M059J (cell line): ENCODE data around the gene LRP1-AS. TPM values are rescaled to one million over a fixed set of nuclear protein-coding genes. Genes with fewer than 3 reads are reported as not detected.

Experiments used
- DNase-seq: peaks from one replicate; pipeline ENCODE4 v3.0.0-alpha.2; 2012; ENCODE audit warnings: low read depth
- total RNA-seq: library from RNA; depleted of rRNA; stranded (reverse); fragments of >200 nt; shearing (Covaris generic); gene quantifications from 2 replicates; pipeline ENCODE4 v1.2.3, GENCODE V29; 2014

LRP1-AS gene
- total RNA-seq, 1 experiment from 2014 or later: not detected

DNA sequence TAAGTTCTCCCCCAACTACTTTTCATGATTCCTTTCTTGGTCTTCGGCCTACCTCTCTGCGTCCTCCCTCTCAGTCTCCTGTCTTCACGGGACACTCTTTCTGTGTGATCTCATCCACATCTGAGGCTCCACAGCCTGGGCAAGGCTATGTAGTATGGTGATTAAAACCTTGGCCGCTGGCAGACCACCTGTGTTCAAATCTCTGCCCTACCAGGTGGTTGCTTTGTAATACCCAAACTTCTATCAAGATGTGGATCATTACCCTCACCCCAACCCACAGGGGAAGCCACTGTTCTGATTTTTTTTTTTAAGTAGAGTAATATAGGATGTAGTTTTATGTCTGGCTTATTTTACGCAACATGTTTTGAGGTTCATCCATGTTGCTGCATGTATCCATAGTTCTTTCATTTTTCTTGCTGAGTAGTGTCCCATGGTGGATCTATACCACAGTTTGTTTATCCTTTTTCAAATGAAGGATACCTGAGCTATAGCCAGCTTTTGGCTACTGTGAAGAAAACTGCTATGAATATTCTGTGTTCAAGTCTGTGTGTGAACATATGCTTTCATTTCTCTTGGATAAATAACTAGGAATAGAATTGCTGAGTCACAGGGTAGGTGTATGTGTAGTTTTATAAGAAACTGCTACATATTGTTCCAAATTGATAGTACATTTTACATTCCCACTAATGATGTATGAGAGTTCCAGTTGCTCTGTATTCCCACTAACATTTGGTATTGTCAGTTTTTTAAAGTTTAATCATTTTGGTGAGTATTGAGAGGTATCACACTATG is 27.9 kb downstream of the LRP1-AS start:
- DNase-seq: no peak

DNA sequence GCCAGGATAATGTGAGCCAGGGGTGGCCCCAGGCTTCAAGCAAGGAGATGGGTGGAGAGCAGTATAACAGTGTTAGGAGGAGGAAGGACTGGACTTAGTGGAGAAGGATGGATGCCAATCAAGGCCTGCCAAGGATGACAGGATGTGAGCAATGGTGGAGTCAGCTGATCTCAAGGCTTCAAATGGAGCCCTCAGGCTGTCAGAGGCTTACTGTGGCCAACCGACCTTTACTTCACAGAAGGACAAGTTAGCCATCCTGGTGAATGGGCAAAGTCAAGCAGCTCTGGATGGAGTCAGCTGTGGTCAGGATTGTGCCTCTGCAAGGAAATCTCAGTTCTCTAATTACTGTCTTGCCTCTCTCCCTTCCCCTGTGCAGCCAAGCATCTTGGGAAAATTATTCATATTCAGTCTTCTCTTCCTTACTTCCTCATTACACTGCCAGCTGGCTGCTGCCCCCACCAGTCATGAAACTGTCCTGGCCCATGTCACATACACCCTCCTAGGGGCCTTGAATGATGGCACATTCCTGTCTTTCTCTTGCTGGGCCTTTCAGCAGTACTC is 28.6 kb downstream of the LRP1-AS start:
- DNase-seq: peak; percentile 92

DNA sequence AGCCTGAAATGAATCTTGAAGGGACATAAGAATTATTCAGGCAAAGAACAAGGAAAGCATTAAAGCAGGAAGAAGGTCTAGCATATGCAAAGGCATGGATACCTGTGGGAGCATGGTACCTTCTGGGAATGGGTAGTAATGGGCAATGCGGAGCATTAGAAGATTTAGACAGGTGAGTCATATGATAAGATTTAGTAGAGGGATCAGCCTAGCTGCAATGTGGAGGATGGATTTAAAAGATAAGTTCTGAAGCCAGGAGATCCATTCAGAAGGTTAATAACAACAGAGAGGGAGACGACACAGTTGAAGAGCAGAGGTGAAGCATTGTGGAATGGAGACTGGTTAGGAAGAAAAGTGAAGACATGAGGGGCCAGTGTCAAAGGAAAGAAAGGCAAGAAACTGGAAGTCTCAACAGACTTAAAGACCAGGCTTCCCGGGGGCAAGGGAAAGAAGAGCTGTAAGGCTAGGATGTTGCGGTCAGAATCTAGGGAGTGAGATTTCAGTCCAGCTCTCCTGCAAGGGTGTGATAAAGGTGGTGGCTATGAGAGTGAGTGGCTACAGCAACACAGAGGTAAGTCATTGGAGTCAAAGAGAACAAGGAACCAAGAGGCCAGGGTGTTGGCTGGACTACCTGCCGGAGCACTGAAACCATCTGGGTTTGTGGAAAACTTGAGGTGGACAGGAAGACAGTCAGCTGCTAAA is 30.7 kb downstream of the LRP1-AS start:
- no peak for DNase-seq

DNA sequence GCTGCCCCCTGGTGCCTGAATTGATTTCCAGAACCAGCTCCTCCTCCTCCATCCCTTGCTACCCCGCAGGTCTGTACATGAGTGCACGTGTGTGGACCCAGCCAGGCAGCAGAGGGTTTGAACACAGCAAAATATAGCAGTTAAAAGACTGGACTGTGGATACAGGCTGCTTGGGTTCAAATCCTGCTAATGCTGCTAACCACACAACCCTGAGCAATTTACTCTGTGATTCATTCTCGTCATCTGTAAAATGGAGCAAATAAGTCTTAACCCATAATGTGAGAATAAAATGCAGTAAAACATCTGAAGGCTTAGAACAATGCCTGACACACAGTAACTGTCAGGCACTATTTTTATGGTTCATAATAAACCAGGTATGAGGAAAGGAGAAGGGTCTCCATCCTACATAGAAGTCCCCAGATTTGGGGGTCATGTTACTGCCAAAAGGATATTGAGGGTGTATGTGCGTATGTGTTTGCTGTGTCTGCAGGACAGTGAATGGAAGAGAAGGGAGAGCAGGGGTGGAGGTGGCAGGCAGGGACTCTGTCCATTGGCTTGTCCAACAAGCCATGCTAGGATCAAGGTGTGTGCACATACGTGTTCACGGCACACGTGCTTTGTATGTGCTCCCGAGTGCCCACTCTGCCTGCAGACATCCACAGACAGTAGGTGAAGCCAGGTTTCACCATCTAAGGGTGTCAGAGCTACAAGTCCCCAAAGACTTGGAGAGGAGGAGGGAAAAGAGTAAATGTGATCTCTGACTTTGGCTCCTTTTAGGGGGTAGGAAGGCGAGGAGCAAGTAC is 34.7 kb downstream of the LRP1-AS start:
- DNase-seq: no peak

GRCh38 chr12:57111031-57111734 is 36.2 kb downstream of the LRP1-AS start, which contains the start of gene STAT6:
Gene STAT6, minus strand, starts transcription at chr12:57111362. Its CDS starts 3,084 bp downstream, at chr12:57108278.
- DNase-seq: no peak

DNA sequence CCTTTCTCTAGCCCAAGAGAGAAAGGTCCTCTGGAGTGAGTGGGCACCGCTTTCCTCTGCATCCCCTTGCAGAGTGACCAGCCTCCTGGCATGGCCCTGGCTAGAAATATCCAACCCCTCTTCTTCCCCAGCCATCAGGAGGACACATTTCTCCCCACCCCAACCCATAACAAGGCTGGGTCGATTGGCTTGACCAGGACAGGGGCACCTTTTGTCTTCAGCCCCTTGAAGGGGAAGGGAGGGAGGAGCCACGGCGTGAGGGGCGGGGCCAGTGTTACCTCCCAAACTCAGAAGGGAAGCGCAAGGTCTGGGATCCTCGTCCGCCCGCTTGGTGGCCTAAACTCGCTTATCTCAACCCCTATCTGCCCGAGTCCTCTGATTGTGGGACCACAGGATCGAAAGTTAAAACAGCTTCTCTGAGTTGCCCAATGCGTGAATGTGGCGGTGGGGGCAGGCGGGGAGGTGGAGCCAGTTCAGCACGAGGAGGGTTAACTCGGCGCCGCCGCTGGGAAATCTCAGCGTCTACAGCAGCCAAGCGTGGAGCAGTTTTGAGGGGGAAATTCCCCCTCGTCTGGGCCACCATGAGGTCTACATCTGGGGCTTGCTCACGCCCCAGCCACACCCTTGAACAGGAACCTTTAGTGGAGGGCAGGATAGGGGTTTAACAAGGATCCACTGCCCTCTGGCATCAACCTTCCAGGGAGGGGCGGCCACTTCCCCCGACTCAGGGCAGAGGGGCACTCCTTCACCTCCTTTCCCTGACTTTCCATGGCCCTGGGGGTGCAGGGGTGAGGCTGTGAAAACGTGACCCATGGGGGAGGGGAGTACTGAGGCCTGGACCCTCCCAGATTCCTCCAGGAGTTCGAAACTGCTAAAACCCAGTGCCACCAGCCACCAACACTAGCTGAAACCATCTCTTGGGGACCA is 37.1 kb downstream of the LRP1-AS start:
- no peak for DNase-seq

DNA sequence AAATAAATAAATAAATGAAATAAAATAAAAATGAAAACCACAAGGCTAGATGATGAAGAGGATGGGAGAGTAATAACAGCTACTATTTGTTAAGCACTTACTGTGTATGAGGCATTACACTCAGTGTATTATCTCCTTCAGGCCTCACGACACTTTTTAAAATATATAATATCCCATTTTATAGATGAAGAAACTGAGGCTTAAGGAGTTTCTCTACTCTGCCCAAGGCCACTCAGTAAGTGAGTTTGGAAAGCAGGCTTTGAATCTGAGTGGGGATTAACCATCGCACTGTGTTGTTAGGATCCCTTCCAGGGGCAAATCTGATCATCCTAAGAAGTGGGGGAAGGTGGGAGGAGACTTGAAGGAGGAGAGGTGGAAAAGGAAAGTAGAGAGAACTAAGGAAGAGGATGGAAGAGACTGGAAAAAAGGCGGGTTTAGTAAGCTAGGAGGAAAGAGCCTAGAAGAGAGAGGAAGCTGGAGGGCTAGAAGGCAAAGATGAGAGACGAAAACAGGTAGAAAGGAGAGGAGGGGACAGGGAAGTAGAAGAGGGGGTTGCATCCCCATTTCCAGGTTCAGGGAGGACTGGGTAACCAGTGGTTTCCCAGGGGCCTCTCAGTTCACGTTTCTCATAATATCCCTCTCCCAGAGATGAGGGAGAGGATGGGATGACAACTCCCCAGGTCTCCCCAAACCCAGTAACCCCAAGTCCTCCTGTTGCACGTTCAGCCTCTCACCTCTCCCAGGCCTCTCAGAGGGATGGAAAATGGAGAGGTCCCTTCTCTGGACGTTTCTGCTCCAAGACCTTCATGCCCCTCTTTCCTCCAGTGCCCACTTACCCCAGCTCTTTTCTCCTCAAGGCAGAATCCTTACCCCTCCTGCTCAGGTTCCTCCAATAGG is 38.0 kb downstream of the LRP1-AS start:
- DNase-seq: no peak

GRCh38 chr12:57107456-57108155 is 39.8 kb downstream of the LRP1-AS start:
- DNase-seq: no peak

GRCh38 chr12:57106021-57106708 is 41.3 kb downstream of the LRP1-AS start:
- no peak for DNase-seq

- no peak for DNase-seq
These were observed 42.2 kb downstream of the LRP1-AS start for GRCh38 chr12:57105011-57105753.

DNA sequence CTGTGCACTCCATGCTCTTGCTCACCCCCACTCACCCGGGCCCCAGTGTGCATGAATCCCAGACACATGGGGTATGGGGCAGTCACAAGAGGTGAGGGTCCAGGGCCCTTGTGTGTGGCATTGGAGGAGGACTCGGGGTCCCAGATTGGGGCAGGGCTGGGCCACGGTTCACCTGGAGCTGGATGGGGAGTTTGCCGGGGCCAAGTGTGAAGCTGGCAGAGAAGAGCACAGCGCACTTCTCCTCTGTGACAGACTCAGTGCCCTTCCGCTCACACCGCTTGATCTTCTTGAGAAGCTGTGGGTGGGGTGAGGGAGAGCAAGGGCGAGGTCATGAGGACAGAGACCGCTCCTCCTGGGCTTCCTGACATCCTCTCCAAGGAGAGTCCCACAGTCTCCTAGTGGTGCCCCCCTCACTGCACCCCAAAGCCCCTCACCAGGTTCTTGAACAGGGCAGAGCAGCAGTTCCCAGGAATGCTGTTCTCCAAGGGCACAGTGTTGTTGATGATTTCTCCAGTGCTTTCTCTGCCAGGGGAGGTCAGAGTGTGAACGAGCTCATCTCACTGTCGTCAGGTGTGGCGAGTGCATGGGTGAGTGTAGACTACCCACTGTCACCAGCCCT is 43.0 kb downstream of the LRP1-AS start:
- DNase-seq: no peak

DNA sequence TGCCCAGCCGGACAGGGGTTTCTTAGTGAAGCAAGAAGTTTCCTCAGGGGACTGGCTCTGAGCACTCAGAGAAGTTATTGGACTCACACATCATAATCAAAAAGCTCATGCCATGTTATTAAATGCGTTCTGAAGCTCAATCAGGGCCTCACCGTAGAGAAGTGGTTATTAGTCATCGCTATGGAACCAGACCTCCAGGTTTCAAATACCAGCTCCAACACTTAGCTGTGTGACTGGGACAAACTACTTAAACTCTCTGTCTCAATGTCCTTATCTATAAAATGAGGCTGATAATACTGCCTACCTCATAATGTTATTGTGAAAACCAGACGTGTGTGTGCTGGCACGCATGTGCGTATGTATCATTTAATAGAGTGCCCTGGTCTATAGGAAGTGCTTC is 43.6 kb downstream of the LRP1-AS start:
- peak; percentile 46 for DNase-seq

DNA sequence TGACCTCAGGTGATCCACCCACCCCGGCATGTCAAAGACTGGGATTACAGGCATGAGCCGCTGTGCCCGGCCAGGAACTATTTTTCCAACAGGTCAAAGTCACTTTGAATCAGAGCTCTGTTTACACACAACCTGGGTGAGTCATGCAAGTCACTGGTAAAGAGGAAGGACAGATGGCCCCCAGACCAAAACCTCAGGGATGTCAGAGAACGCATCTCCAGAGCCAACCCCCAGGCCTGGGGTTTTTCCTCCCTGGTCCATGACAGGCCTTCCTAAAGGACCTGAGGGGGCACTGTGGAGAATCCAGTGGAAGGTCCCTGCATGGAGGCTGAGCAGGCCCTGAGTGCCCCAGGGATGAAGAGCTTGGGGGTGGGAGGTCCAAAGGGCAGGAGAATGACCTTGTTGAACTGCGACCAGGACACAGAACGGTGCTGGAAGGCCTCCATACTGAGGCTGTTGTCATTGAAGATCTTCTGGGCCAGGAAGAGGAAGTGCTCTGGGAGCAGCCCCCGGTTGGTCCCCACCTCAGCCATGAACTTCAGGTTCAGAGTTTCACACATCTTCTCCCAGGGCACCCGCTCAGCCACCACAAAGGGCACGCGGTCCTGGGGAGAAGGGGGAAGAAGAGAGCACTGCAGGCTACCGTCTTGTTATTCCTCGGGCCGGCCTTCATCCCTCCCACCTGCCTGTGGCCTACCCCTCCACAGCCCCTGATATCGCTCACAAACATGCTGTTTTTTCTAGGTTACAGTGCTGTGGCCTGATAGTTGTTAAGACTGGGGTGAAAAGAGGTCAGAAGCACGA is 45.3 kb downstream of the LRP1-AS start:
- peak; percentile 79 for DNase-seq

DNA sequence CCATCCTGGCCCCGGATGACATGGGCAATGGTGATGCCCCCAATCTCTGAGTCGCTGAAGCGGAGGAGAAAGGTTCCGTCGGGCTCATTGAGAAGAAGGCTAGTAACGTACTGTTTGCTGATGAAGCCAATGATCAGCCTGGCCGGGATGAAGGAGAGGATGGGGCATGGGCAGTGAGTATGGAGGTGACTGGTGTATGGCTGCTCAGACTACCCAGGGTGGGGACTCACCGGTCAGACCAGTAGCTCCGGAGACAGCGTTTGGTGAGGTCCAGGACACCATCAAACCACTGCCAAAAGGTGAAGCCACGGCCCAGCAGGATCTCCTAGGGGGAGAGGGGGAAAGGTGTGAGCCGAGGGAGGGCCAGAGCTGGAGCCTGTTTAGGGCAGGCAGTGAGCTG is 47.7 kb downstream of the LRP1-AS start:
- no peak for DNase-seq

- DNase-seq: peak; percentile 30
These were observed 48.2 kb downstream of the LRP1-AS start for GRCh38 chr12:57099047-57099714.
